H1 (cell line): ENCODE results near the gene MYOM1.

Source experiments
- ASH2L ChIP-seq: fragments of 200-600, 300-600 bp; sonication (generic); IDR thresholded peaks from one replicate; pipeline ENCODE4 v1.7.1; 2017; ENCODE audit warnings: low read length
- ATF3 ChIP-seq: IDR thresholded peaks from 2 replicates; pipeline ENCODE4 v1.6.1; 2011; ENCODE audit warnings: low read depth, mild to moderate bottlenecking, low read length; ENCODE audit not compliant: insufficient read depth
- CTCF ChIP-seq, 3 experiments: IDR thresholded peaks; 1 replicate in 2 of 3; 2 replicates in 1 of 3; pipeline versions ENCODE4 v1.5.1 to v1.6.1; 2011; ENCODE audit warnings: low read length in 3 of 3, mild to moderate bottlenecking in 3 of 3, inconsistent platforms in 2 of 3, low read depth in 1 of 3, moderate library complexity in 1 of 3; ENCODE audit not compliant: insufficient read depth in 1 of 3; ENCODE audit errors: control extremely low read depth in 1 of 3
- KDM1A ChIP-seq: fragments of 200-600, 300-600 bp; sonication (generic); IDR thresholded peaks from 2 replicates; pipeline ENCODE4 v1.7.1; 2016; ENCODE audit warnings: mild to moderate bottlenecking, low read length, borderline replicate concordance
- POLR2A ChIP-seq, 2 experiments: IDR thresholded peaks; 1 replicate in 1 of 2; 2 replicates in 1 of 2; pipeline ENCODE4 v1.6.1; 2011; ENCODE audit warnings: low read depth in 2 of 2, low read length in 2 of 2, mild to moderate bottlenecking in 2 of 2; ENCODE audit errors: control extremely low read depth in 1 of 2
- POLR2AphosphoS5 ChIP-seq: IDR thresholded peaks from 2 replicates; pipeline ENCODE4 v1.6.1; 2011; ENCODE audit warnings: low read depth, low read length
- RAD21 ChIP-seq, 2 experiments: IDR thresholded peaks in 1 of 2; conservative IDR thresholded peaks in 1 of 2; 2 replicates each; pipeline ENCODE4 v1.6.1; 2011; ENCODE audit warnings: low read depth in 2 of 2, low read length in 2 of 2, improper control_type of control experiment in 1 of 2, inconsistent platforms in 1 of 2, mild to moderate bottlenecking in 1 of 2, moderate library complexity in 1 of 2
- SIX5 ChIP-seq: IDR thresholded peaks from 2 replicates; pipeline ENCODE4 v1.6.1; 2011; ENCODE audit warnings: mild to moderate bottlenecking, low read depth, low read length

GRCh38 chr18:3193331-3193730 lies 26.4 kb downstream of the MYOM1 start:
- TF ChIP-seq CTCF (IDR thresholded peaks at IDR 0.05; ENCODE audit: control extremely low read depth in 1 of 3, insufficient read depth in 1 of 3, low read depth in 1 of 3, low read length in 3 of 3) (no peak), POLR2A (IDR thresholded peaks at IDR 0.05; ENCODE audit: control extremely low read depth in 1 of 2, low read depth in 2 of 2, low read length in 2 of 2) (no peak), RAD21 (IDR thresholded peaks at IDR 0.05 in 1 of 2, conservative IDR thresholded peaks at IDR 0.05 in 1 of 2; ENCODE audit: low read depth in 2 of 2, low read length in 2 of 2) (no peak), KDM1A (no peak), ASH2L (no peak), POLR2AphosphoS5 (no peak), SIX5 (no peak), ATF3 (no peak)
